ENCODE measurements around the gene RPTOR. TPM values are rescaled to one million over a fixed set of nuclear protein-coding genes. Genes with fewer than 3 reads are reported as not detected.

The RPTOR gene
- total and polyA plus RNA-seq, 2 experiments from 2014 or later, result 13.2 to 37.9 TPM

DNA sequence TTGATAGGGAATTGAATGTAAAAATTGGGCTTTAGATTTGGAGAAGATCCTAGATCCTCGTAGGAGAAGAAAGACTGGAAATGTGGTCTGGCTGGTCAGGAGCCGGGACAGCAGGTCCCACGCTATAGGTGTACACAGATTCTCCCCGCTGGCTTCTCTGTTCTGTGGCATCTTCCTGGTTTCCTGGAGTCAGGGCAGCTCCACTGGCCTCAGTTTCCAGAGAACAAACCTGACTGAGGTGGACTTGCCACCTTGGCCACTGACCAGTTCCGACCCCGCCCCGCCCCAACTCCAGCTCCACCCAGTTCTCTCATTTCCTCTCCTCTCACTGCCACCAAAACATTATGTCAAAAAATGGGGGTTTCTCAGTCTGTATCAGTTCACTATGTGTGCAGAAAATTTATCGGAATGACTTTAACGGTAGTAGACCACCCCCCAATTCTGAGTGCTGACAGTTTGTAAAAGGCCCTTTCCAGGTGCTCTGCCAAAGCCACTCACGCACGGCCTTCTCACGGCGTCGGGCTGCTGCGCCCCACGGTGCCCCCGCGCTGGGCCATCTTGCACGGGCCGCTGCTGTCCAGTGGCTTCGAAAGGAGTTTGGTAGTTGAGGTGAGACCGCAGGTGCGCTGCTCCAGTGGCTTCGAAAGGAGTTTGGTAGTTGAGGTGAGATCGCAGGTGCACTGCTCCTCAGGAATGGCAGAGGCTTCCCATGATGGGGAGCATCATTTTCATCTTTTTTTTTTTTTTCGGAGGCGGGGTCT lies 285.6 kb downstream of the RPTOR start:
- TF ChIP-seq, protein P1, sequence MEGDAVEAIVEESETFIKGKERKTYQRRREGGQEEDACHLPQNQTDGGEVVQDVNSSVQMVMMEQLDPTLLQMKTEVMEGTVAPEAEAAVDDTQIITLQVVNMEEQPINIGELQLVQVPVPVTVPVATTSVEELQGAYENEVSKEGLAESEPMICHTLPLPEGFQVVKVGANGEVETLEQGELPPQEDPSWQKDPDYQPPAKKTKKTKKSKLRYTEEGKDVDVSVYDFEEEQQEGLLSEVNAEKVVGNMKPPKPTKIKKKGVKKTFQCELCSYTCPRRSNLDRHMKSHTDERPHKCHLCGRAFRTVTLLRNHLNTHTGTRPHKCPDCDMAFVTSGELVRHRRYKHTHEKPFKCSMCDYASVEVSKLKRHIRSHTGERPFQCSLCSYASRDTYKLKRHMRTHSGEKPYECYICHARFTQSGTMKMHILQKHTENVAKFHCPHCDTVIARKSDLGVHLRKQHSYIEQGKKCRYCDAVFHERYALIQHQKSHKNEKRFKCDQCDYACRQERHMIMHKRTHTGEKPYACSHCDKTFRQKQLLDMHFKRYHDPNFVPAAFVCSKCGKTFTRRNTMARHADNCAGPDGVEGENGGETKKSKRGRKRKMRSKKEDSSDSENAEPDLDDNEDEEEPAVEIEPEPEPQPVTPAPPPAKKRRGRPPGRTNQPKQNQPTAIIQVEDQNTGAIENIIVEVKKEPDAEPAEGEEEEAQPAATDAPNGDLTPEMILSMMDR (IDR thresholded peaks at IDR 0.05; ENCODE audit: low read depth, low read length), result no peak
- H3K4me3 ChIP-seq, result no peak overlapping the region
- peaks cover 5% of the 10 kb centered on the region for H3K4me1 ChIP-seq (ENCODE audit: low read depth)
- H3K27ac ChIP-seq, result no peak overlapping the region
- DNase-seq (ENCODE audit: low read depth in 1 of 2, low spot score in 1 of 2), result no peak
- H3K36me3 ChIP-seq, result no peaks in the 10 kb centered on the region
- no peaks in the 10 kb centered on the region for H3K9me3 ChIP-seq (ENCODE audit: low read depth)
- H3K27me3 ChIP-seq, result no peaks in the 10 kb centered on the region

- H3K27ac ChIP-seq, result no peak overlapping the region
- DNase-seq (ENCODE audit: low read depth in 1 of 2, low spot score in 1 of 2), result no peak
- no peak overlapping the region for H3K4me3 ChIP-seq
- no peaks in the 10 kb centered on the region for H3K27me3 ChIP-seq
- no peaks in the 10 kb centered on the region for H3K9me3 ChIP-seq (ENCODE audit: low read depth)
- H3K36me3 ChIP-seq, result no peaks in the 10 kb centered on the region
- TF ChIP-seq, protein P1 (IDR thresholded peaks at IDR 0.05; ENCODE audit: low read depth, low read length), result no peak
- peaks cover 5% of the 10 kb centered on the region for H3K4me1 ChIP-seq (ENCODE audit: low read depth)
Measured at GRCh38 chr17:80831491-80831890, 286.9 kb downstream of the RPTOR start.

DNA sequence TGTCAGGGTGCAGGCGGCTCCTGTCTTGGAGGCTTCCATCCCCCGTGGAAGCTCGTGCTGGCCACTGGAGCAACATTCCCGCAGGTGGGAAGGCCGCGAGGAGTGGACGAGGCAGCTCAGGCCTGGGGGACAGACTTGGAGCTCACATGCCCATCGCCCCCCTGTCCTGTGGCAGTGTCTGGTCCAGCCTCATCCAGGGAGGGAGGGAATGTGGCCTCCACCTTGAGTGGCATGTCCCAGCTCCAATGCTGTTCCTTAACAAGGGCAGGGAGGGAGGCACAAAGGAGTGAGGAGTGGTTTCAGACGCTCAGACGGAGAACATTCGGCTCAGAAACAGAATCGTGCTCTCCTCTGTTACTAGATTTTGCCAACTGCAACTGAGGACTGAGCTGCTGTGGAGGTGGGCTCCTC lies 287.6 kb downstream of the RPTOR start:
- Histone ChIP-seq H3K36me3 (no peaks in the 10 kb centered on the region), H3K27ac (peak overlapping the region; percentile 75), H3K9me3 (ENCODE audit: low read depth) (no peaks in the 10 kb centered on the region), H3K27me3 (no peaks in the 10 kb centered on the region), H3K4me3 (no peak overlapping the region), H3K4me1 (ENCODE audit: low read depth) (peaks cover 5% of the 10 kb centered on the region)
- TF ChIP-seq, protein P1 (IDR thresholded peaks at IDR 0.05; ENCODE audit: low read depth, low read length), result no peak
- DNase-seq (ENCODE audit: low read depth in 1 of 2, low spot score in 1 of 2), result peak; percentile 11 to 75

GRCh38 chr17:80832888-80833583 lies 288.4 kb downstream of the RPTOR start:
- Histone ChIP-seq H3K27ac (peak overlapping the region; percentile 75), H3K36me3 (no peaks in the 10 kb centered on the region), H3K27me3 (no peaks in the 10 kb centered on the region), H3K4me1 (ENCODE audit: low read depth) (peaks cover 5% of the 10 kb centered on the region), H3K4me3 (no peak overlapping the region), H3K9me3 (ENCODE audit: low read depth) (no peaks in the 10 kb centered on the region)
- TF ChIP-seq, protein P1 (IDR thresholded peaks at IDR 0.05; ENCODE audit: low read depth, low read length), result no peak
- DNase-seq (ENCODE audit: low read depth in 1 of 2, low spot score in 1 of 2), result peak; percentile 91 to 98

DNA sequence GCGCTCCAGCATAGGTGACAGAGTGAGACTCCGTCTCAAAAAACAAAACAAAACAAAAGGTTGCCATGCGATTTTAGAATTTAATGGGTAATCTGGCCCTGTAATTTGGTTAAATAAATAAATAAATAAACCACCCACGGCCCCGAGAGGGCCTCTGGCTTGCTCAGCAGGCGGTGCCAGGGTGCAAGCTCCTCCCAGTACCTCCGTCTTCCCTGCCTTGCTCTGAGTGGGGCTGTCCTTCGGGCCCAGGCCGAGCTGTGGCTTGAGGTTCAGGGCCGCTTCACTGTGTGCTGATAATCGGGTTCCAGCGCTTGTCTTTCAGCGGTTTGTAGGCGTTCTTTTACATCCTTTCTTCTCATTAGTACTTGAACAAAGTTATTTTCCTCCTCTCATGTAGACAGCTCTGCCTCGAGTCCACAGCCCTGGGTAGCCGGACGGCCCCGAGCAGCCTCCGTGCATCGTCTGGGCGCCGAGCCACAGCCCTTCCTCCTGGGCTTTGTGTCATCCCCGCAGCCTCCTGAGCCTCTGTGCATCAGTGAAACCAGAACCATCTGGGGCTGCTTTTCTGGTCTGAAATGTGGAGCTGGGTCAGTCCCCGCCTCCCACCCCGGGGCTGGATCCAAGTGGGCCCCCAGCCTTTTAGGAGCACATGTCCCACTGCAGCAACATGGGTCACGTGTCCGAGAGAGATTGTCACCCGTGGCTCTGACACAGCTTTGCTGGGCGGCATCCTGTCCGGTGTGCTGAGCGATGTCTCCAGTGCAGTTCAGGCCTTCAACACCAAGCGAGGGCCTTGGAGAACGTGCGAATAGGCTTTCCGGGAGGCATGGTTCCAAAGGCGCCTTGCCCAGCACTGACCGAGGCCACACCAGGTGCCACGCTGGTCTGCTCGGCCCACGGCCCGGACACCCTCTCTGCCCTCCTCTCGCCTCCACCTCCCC lies 289.6 kb downstream of the RPTOR start:
- Histone ChIP-seq H3K4me3 (no peak overlapping the region), H3K27ac (no peak overlapping the region), H3K9me3 (ENCODE audit: low read depth) (no peaks in the 10 kb centered on the region), H3K27me3 (no peaks in the 10 kb centered on the region), H3K36me3 (no peaks in the 10 kb centered on the region), H3K4me1 (ENCODE audit: low read depth) (peaks cover 5% of the 10 kb centered on the region)
- peak in 1 of 2 donors; percentile 81 for DNase-seq (ENCODE audit: low read depth in 1 of 2, low spot score in 1 of 2)
- TF ChIP-seq, protein P1 (IDR thresholded peaks at IDR 0.05; ENCODE audit: low read depth, low read length), result no peak

Data from cardiac muscle cell (in vitro differentiated cells and primary cell).